Measurements from ENCODE around the gene RRP1B. TPM values are rescaled to one million over a fixed set of nuclear protein-coding genes. Genes with fewer than 3 reads are reported as not detected.
A peak's percentile ranks its signal among the peaks of the same experiment; 100 is the strongest.

RRP1B gene
- total and polyA plus RNA-seq, 9 of the 15 experiments (the other 6 are each of a cell fraction or from before 2014, with no cell fraction given) = 6.8 to 66.6 (median 41.9) TPM

DNA sequence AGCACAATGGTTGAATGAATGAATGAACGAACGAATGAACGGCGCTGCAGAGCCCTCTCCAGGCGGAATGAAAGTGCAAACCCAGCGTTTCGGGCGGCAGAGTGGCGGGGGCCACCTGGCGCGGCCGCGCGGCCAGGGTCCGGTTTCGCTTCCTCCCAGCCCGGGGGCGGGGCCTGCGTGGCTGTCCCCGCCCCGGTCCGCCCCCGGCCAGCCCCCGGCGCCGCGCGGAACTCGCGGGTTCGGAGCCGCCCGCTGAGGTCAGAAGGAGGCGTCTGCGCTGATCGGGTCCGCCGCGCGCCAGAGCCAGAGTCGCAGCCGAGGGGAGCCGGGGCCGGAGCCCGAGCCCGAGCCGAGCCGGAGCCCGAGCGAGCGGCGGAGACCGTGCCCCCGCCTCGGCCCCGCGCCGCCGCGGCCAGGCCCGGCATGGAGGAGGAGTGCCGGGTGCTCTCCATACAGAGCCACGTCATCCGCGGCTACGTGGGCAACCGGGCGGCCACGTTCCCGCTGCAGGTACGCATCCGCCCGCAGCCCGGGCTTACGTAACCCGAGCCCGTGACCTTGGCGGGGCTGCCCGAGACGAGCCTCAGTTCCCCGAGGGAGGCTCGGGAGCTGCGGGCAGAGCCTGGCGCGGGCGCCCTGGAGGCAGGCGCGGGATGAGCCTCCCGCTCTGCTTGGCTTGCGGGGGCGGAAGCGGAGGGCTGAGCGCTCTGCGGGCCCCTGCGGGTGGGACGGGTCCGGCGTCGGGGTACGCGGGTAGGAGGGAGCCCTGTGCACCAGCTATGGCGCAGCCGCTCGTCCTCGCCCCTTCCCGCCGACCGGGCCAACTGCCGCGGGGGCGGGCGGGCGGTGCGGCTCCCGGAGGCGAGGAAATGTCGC is 59.8 kb downstream of the RRP1B start, which contains the start of gene PDXK (continued):
- TF ChIP-seq ARID4B (CRISPR knock-in tag; IDR thresholded peaks at IDR 0.05) (peak; percentile 66; the same call in 1 of the 2 replicates), KLF10 (CRISPR knock-in tag; IDR thresholded peaks at IDR 0.05) (no peak), HEY1 (CRISPR knock-in tag; IDR thresholded peaks at IDR 0.05; ENCODE audit: borderline replicate concordance) (no peak), ZNF436 (CRISPR knock-in tag; IDR thresholded peaks at IDR 0.05) (no peak), EP400 (IDR thresholded peaks at IDR 0.05) (peak; percentile 92), CHCHD3 (CRISPR knock-in tag; IDR thresholded peaks at IDR 0.05) (no peak), CBX8 (IDR thresholded peaks at IDR 0.05; ENCODE audit: borderline replicate concordance, extremely low read depth, low read depth, low read length, poor library complexity, severe bottlenecking) (no peak), KDM5B (IDR thresholded peaks at IDR 0.05; ENCODE audit: insufficient replicate concordance, low read depth, low read length) (no peak), NELFE (IDR thresholded peaks at IDR 0.05; ENCODE audit: insufficient read depth, insufficient read length) (no peak), DMBX1 (CRISPR knock-in tag; IDR thresholded peaks at IDR 0.05; ENCODE audit: borderline replicate concordance) (no peak), ZNF507 (tag; conservative IDR thresholded peaks at IDR 0.05) (no peak), E2F6 (IDR thresholded peaks at IDR 0.05; ENCODE audit: borderline replicate concordance in 1 of 2, extremely low read depth in 1 of 2, insufficient read depth in 1 of 2, insufficient read length in 1 of 2, low read depth in 1 of 2, low read length in 1 of 2, poor library complexity in 1 of 2, severe bottlenecking in 1 of 2) (peak; percentile 11 to 86), IRF1 (CRISPR knock-in tag; IDR thresholded peaks at IDR 0.05; ENCODE audit: borderline replicate concordance) (no peak)
- TF ChIP-seq, protein P1, sequence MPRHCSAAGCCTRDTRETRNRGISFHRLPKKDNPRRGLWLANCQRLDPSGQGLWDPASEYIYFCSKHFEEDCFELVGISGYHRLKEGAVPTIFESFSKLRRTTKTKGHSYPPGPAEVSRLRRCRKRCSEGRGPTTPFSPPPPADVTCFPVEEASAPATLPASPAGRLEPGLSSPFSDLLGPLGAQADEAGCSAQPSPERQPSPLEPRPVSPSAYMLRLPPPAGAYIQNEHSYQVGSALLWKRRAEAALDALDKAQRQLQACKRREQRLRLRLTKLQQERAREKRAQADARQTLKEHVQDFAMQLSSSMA (CRISPR knock-in tag; IDR thresholded peaks at IDR 0.05) = no peak
- TF ChIP-seq, protein P2, sequence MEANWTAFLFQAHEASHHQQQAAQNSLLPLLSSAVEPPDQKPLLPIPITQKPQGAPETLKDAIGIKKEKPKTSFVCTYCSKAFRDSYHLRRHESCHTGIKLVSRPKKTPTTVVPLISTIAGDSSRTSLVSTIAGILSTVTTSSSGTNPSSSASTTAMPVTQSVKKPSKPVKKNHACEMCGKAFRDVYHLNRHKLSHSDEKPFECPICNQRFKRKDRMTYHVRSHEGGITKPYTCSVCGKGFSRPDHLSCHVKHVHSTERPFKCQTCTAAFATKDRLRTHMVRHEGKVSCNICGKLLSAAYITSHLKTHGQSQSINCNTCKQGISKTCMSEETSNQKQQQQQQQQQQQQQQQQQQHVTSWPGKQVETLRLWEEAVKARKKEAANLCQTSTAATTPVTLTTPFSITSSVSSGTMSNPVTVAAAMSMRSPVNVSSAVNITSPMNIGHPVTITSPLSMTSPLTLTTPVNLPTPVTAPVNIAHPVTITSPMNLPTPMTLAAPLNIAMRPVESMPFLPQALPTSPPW (CRISPR knock-in tag; IDR thresholded peaks at IDR 0.05) = peak; percentile 91

Data from K562 (cell line).